NCI-H510A (cell line): ENCODE results near the gene GPR63.

Source experiments
- DNase-seq: peaks from one replicate; lab custom pipeline; 2025; lab: John Stamatoyannopoulos, UW

Gene GPR63

DNA sequence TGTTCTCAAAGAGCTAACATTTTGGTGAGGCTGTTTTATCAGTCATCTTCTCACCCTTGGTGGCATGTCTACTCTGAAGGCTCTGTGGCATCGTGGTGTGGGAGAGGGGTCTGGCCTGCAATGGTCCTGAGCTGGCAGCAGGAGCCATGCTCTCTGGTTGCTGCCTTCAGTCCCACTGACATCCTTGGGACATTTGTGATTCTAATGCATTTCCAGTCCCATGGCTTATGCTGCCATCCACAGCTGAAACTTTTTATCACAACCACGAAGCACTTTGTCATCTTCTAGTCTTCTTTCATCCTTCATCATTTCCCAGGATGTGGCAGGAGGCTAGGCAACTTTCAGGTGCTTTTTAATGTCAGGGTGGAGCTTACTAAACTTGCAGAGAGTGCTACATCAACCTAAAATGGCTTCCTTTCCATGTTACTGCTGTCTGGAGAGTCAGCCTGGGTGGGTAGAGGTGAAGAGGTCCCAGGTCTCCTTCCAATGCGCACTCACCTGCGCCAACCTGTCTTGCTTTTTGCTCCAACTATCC, 77.1 kb downstream of the GPR63 start:
- DNase-seq: no peak

DNA sequence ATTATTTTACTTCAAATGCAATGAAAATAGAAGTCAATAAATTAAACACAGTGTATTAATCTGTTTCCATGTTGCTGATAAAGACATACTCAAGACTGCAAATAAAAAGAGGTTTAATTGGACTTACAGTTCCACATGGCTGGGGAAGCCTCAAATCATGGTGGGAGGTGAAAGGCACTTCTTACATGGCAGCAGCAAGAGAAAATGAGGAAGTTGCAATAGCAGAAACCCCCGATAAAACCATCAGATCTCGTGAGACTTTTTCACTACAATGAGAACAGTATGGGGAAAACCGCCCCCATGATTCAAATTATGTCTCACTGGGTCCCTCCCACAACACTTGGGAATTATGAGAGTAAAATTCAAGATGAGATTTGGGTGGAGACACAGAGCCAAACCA, 82.2 kb downstream of the GPR63 start:
- DNase-seq: no peak

DNA sequence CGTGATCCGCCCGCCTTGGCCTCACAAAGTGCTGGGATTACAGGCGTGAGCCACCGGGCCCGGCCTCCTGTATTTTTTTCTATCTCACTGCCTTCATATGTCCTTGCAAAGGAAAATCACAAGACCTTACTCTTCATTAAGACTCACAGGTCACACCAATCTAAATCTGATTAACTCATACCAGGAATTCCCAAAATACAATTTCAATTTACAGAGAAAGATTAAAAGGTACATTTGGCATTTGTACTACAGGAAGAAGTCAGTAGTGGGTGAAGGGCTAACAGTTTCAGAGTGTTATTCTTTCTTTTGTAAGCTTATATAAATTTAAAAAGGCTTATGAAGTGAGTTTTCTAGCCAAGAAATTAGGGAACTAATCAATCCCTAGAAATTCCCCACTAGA, 87.4 kb downstream of the GPR63 start:
- DNase-seq: no peak
